DND-41 (cell line): Measurements from ENCODE around the gene TPRG1.

ENCODE experiments used
- CTCF ChIP-seq: IDR thresholded peaks from 2 replicates; pipeline ENCODE4 v1.5.1; 2012; ENCODE audit warnings: borderline replicate concordance, low read length, moderate library complexity, mild to moderate bottlenecking; ENCODE audit not compliant: poor library complexity, severe bottlenecking; ENCODE audit errors: extremely low read depth
- EZH2 ChIP-seq: IDR thresholded peaks from 3 replicates; pipeline ENCODE4 v1.6.1; 2012; ENCODE audit warnings: borderline replicate concordance, low read depth, mild to moderate bottlenecking, moderate library complexity, low read length, inconsistent platforms; ENCODE audit not compliant: severe bottlenecking

- TF ChIP-seq CTCF (no peak), EZH2 (no peak)
Measured at GRCh38 chr3:189288348-189289235, 116.8 kb downstream of the TPRG1 start.
